GM19043 (cell line): Measurements from ENCODE around the gene UGP2.

Experiments
- ATAC-seq: cut with Tn5 transposase; IDR thresholded peaks from one replicate; pipeline ENCODE4 v1.9.1; 2021; ENCODE audit warnings: low read depth; ENCODE audit not compliant: unreplicated experiment

Gene UGP2

DNA sequence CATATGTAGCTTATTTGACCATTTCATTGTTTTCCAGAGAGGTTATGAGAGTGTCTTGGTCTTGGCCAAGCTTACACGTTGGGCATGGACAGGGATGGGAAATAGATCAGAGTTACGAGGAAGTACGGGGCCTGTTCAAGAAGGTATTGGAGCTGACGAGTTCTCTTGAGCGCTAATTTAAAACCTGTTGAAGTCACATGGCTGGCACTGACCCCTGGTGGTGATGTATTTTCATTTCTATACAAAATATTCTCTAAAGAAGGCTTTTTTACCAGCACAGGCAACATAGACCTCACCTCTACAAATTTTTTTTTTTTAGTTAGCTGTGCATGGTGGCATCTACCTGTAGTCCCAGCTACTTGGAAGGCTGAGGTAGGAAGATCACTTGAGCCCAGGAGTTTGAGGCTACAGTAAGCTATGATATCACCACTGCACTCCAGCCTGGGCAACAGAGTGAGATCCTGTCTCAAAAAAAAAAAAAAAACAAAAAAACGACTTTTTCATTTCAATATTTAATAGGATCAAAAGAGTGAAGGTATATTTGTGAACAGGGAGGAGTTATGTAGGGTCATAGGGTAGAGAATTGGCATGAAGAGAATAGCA, 19.6 kb downstream of the UGP2 start:
- no peak for ATAC-seq

DNA sequence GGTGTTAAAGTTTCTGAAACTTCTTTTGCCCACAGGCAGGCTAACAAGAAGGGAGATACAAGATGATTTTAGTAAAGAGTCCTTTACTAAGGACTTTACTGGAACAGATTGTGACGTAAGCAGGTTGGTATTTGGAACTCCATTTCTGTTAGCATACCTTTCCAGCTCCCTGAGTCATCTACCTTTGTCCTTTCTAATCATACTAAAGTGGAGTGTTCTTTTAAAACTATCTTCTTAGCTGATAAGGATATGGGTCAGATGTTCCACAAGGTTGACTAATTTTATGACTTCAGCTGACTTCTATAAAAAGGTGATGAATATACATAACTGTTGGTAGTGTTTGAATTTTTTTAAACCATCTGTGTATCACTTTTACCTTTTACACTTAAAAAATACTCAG, 21.1 kb downstream of the UGP2 start:
- ATAC-seq, result no peak

DNA sequence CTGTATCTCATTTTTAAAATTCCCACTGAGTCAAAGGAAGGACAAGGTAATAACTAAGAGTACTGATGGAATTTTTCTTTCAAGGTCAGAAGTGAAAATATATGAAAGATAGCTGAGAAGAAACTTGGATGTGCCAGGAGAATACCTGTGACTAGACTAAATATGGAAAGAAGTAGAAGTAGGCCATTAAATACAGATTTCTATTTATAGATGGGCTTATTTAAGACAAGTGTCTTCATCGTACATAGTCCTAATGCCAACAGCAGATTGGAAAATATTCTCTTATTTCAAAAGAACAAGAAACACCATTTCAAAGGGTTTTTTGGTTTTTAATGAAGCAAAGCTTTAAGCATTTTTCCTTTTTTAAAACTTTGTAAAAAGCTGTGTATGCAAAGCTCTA, 22.0 kb downstream of the UGP2 start:
- ATAC-seq, result no peak

DNA sequence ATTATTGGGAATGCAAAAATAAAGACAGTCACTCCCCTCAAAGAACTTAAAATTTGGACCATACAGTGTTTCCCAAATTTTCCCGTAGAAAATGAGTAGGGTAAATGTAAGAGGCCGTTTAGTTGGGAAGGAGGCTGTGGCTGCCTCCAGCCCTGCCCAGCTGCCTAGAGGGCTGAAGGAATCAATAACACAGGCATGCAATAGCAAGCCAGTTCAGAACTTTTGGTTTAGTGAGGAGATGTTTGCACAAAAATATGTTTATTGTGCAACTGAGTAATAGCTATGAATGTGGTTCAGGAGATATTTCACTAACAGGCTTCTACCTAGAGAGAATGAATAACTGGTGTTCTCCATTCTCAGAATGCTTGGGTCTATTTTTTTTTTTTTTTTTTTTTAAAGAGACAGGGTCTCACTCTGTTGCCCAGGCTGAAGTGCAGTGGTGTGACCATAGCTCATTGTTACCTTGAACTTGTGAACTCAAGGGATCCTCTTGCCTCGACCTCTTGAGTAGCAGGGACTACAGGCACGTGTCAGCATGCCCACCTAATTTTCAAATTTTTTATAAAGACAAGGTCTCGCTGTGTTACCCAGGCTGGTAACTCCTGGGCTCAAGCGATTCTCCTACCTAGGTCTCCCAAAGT, 23.6 kb downstream of the UGP2 start:
- ATAC-seq, result no peak

DNA sequence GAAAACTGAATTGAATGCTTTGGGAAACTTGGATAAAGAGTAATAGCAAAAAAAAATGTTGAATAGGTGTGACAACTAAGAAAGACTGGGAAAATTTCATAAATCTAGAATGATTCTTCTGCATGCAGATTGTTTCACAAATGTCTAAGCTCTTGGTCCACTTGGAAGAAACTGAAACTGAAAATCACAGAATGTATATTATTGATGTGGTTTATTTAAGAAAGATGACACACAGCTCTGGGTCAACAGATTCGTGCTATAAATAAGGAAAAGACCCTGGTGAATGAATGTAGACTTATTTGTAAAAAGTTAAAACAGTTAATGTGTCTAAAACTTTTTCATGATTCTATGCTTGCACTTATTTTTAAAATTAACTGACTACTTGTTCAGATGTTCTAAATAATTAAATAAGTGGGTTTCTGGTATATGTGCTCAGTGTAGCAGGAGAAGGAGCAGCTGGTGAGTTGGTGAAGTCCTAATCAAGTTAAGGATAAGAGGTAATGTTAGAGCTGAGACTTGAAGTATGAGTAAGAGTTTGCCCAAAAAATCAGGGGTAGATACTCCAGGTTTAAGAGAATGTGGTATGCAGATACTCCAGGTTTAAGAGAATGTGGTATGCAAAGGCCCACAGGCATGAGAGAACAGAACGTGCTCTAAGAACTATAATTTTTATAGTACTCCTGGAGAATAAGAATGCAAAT, 24.5 kb downstream of the UGP2 start:
- peak; percentile 51 for ATAC-seq

- no peak for ATAC-seq
Measured at GRCh38 chr2:63870679-63871078, 29.0 kb downstream of the UGP2 start.

DNA sequence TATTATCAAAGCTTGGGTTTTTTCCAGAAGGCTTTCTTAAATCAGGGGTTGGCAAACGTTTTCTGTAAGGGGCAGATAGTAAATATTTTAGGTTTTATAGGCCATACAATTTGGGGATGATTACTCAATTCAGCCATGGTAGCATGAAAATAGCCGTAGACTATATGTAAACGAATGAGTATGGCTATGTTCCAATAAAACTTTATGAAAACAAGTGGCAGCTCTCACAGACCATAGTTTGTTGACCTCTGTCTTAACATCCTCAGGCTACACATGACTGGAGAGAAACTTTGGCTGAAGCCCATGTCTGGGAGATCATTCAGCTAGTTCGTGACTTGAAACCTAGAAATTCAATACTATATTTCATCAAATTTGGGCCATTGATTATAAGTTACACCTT, 30.2 kb downstream of the UGP2 start:
- ATAC-seq, result no peak

- ATAC-seq, result no peak
Measured at GRCh38 chr2:63872571-63873328, 31.1 kb downstream of the UGP2 start.

DNA sequence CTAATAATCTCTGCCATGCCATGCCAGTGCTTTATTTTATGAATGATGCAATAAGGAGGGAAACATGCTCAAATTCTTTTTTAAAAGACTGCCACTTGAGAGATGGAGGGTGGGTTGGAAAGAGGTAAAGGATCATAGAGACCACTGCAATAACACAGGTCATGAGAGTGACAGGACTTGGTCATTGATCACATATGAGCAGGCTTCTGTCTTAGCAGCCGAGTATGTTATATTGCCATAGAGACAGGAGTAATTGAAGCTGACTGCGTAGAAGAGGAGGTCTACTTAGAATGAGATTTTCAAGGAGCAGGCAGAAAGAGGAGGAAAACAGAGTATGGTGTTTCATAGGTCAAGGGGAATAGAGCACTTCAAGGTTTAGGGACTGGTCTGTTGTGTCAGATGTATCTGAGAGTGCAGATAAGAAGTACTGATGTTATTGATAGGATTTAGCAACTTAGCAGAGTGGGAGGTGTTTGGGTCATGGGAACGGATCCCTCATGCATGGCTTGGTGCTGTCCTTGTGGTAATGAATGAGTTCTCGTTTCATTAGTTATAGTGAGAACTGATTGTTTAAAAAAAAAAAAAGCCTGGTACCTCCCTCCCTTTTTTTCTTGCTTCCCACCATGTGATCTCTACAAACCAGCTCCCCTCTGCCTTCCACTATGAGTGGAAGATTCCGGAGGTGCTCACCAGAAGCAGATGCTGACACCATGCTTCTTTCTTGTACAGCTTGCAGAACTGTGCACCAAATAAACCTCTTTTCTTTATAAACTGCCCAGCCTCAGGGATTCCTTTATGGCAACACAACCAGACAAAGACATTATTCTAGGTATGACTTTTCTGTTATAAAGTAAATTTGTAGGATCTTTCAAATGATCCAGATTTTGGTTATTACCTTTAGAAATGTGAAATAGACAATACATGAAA, 32.8 kb downstream of the UGP2 start:
- no peak for ATAC-seq

DNA sequence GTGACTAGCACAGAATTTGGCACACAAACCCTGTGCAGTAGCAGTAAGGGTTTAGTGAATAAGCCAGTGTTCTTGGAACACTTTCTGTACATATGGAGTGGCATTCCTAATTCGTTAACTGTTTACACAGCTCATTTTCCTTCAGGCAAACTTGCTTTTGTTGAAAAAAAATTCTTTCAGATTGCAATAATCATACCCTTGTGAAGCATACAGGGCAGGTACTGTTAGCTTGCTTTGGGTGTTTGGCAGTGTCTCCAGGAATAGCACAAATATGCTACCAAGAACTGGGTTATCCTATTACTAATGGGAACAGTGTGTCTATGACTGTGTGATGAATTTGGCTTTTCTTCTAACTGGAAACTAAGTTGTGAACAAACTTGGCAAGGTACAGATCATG, 33.4 kb downstream of the UGP2 start:
- ATAC-seq, result no peak

DNA sequence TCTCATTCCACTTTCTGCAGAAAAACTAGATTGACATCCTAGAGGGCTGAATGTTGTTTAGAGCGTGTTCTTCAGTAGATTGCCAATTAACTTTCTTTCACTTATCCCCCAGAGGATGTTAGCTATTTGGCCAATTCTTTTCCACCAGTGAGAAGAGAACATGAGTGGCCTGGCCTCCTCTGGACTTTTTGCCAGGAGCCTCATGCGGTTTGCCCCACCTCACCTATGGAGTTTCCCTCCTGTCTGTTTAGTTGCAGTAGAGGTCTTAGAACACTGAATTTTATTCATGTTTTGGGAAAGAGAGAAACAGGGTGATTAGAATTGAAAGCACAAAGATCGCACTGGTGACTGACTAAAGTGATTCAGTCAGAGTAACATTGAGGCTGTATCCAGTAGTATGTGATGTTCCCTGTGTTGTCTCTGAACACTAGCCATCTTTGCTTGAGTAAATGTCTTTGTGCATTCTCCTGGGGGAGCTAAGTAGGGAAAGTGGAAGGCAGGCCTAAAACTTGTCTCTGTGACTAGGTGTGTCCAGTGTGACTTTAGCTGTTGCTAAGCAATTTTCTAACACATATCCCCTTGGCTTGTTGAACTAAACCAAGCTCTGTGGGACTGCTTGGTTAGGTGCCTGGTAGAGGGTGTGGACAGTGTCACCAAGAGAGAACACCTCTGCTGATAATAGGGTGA, 34.0 kb downstream of the UGP2 start:
- ATAC-seq, result no peak

- no peak for ATAC-seq
Measured at GRCh38 chr2:63876311-63876710, 34.6 kb downstream of the UGP2 start.

DNA sequence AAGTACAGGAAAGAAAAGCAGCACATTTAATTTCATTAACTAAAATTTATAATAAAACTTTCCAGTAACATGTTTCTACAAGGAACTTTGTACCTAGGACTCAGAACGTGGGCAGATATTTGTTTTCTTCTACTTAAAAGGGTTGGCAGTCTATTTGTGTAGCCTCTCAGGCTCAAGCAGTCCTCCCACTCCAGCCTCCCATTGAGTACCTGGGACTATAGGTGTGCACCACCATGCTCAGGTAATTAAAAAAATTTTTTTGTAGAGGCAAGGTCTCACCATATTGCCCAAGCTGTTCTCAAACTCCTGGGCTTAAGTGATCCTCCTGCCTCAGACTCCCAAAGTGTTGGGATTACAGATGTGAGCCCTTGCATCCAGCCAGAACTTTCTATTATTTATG, 36.8 kb downstream of the UGP2 start:
- no peak for ATAC-seq

DNA sequence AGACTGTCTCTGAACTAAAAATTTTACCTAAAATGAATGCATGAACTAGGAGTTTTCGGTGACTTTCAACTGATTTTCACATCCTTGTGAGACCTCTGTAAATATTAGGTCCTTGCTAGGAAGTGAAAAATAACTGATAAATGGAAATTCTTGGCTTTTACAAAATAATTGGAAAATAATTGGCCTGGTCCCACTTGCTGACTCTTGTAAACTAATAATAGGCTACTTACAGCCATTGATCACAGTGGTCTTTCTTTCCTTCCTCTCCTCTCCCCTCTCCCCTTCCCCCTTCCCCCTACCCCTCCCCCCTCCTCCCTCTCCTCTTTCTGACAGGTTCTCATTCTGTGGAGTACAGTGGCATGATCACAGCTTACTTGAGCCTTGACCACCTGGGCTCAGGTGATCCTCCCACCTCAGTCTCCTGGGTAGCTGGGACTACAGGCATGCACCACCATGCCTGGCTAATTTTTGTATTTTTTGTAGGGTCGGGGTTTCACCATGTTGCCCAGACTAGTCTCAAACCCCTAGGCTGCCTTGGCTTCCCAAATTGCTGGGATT, 38.3 kb downstream of the UGP2 start:
- ATAC-seq, result no peak

DNA sequence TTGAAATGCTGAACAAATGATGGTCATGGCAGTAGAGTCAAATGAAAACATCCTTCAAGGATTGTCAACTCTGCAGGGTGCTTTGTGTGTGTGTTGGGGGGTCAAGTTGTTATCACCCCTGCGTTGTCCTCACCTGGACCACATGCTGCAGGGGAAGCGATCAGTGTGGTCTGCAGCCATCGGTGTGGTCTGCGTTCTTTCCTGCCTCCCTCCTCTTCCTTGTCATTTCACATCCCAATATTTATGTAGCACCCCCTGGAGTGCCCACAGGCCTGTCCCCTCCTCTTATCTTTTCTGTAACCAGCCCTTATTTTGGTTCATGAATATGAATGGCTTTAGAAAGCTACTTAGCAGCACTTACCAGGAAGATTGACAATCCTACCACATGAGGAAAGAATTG, 38.9 kb downstream of the UGP2 start:
- no peak for ATAC-seq

- ATAC-seq, result no peak
Measured at GRCh38 chr2:63881205-63881604, 39.5 kb downstream of the UGP2 start.

GRCh38 chr2:63882395-63883105, 40.9 kb downstream of the UGP2 start:
- ATAC-seq, result no peak

DNA sequence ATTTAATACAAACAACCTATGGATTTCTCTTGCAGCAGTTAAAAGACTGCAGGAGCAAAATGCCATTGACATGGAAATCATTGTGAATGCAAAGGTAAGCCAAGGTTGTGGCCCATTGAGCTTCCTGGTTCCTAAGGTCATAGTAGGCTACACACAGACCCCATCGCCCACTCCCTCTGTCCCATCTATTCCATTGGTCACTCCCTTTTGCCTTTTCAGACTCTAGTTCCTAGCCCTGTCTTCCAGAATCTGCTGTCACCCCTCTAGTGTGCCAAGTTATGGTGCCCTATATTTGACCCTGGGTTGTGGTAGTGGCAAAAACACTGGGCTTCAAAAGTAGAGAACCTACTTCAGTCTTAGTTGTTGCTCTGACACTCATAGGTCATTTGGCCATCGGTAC, 44.7 kb downstream of the UGP2 start:
- no peak for ATAC-seq

GRCh38 chr2:63888053-63888452, 46.4 kb downstream of the UGP2 start:
- no peak for ATAC-seq
